SK-N-SH treated with all-trans-retinoic acid at 6 μM for 48 hours (cell line): ENCODE data around the gene ADAMTS6.

Source experiments
- ATAC-seq: fragments of 200-7000 bp; cut with Tn5 transposase; 3 replicates; pipeline ENCODE4 v1.9.1; 2020; ENCODE audit warnings: mild to moderate bottlenecking, moderate library complexity
- ARNTL ChIP-seq: fragments of 450-650 bp; formaldehyde crosslinking; IDR thresholded peaks from 2 replicates; pipeline ENCODE4 v1.5.0; 2020; ENCODE audit warnings: low read depth, mild to moderate bottlenecking, moderate library complexity, borderline replicate concordance
- BACH2 ChIP-seq: fragments of 250-450 bp; sonication (Bioruptor Pico); IDR thresholded peaks from 2 replicates; pipeline ENCODE4 v1.9.0; 2021; ENCODE audit warnings: mild to moderate bottlenecking, borderline replicate concordance
- CSDC2 ChIP-seq: fragments of 250-450 bp; sonication (Bioruptor Pico); IDR thresholded peaks from 2 replicates; pipeline ENCODE4 v1.5.0; 2020; ENCODE audit warnings: mild to moderate bottlenecking, moderate library complexity
- ESRRG ChIP-seq: fragments of 250-450 bp; sonication (Bioruptor Pico); IDR thresholded peaks from 2 replicates; pipeline ENCODE4 v1.6.1; 2021; ENCODE audit warnings: mild to moderate bottlenecking
- GLIS3 ChIP-seq: fragments of 250-450 bp; sonication (Bioruptor Pico); IDR thresholded peaks from 2 replicates; pipeline ENCODE4 v1.5.0; 2020; ENCODE audit warnings: mild to moderate bottlenecking, moderate library complexity
- ISL1 ChIP-seq: fragments of 250-450 bp; sonication (Bioruptor Pico); IDR thresholded peaks from 2 replicates; pipeline ENCODE4 v2.1.2; 2022; ENCODE audit warnings: mild to moderate bottlenecking, moderate library complexity
- OSR1 ChIP-seq: fragments of 250-450 bp; sonication (Bioruptor Pico); IDR thresholded peaks from 2 replicates; pipeline ENCODE4 v1.8.0; 2022; ENCODE audit warnings: moderate library complexity, mild to moderate bottlenecking, inconsistent platforms
- RARB ChIP-seq: fragments of 250-450 bp; sonication (Bioruptor Pico); IDR thresholded peaks from 2 replicates; pipeline ENCODE4 v1.8.0; 2021; ENCODE audit warnings: mild to moderate bottlenecking, moderate library complexity
- SNAI2 ChIP-seq: fragments of 250-450 bp; sonication (Bioruptor Pico); IDR thresholded peaks from 2 replicates; pipeline ENCODE4 v1.5.0; 2020; ENCODE audit warnings: mild to moderate bottlenecking, moderate library complexity
- TCF4 ChIP-seq: fragments of 250-450 bp; sonication (Bioruptor Pico); IDR thresholded peaks from 2 replicates; pipeline ENCODE4 v1.8.0; 2021; ENCODE audit warnings: mild to moderate bottlenecking, moderate library complexity, borderline replicate concordance
- TOX ChIP-seq: fragments of 250-450 bp; sonication (Bioruptor Pico); IDR thresholded peaks from 2 replicates; pipeline ENCODE4 v1.8.0; 2021; ENCODE audit warnings: mild to moderate bottlenecking, moderate library complexity, borderline replicate concordance
- ZC3H10 ChIP-seq: fragments of 250-450 bp; sonication (Bioruptor Pico); IDR thresholded peaks from 2 replicates; pipeline ENCODE4 v1.5.1; 2021; ENCODE audit warnings: mild to moderate bottlenecking, moderate library complexity
- ZFP3 ChIP-seq: fragments of 250-450 bp; sonication (Bioruptor Pico); IDR thresholded peaks from 2 replicates; pipeline ENCODE4 v1.5.0; 2020; ENCODE audit warnings: mild to moderate bottlenecking, moderate library complexity
- ZFP30 ChIP-seq: fragments of 450-650 bp; formaldehyde crosslinking; IDR thresholded peaks from 2 replicates; pipeline ENCODE4 v1.5.0; 2022; ENCODE audit warnings: mild to moderate bottlenecking, moderate library complexity
- ZNF565 ChIP-seq: fragments of 450-650 bp; formaldehyde crosslinking; conservative IDR thresholded peaks from 2 replicates; pipeline ENCODE4 v1.5.0; 2020; ENCODE audit warnings: low read depth, mild to moderate bottlenecking, moderate library complexity
- ZNF70 ChIP-seq: fragments of 450-650 bp; formaldehyde crosslinking; IDR thresholded peaks from 2 replicates; pipeline ENCODE4 v1.5.0; 2020; ENCODE audit warnings: mild to moderate bottlenecking, moderate library complexity
- ZNF8 ChIP-seq: fragments of 450-650 bp; formaldehyde crosslinking; IDR thresholded peaks from 2 replicates; pipeline ENCODE4 v1.5.0; 2020; ENCODE audit warnings: mild to moderate bottlenecking, moderate library complexity
- TF ChIP-seq, protein P1 (sequence below): fragments of 250-450 bp; sonication (Bioruptor Pico); IDR thresholded peaks from 2 replicates; pipeline ENCODE4 v1.8.0; 2021; ENCODE audit warnings: low read depth, mild to moderate bottlenecking, moderate library complexity, borderline replicate concordance
- TF ChIP-seq, protein P2 (sequence below): fragments of 250-450 bp; sonication (Bioruptor Pico); IDR thresholded peaks from 2 replicates; pipeline ENCODE4 v1.5.1; 2020; ENCODE audit warnings: low read depth, mild to moderate bottlenecking, moderate library complexity
- TF ChIP-seq, protein P3 (sequence below): fragments of 250-450 bp; sonication (Bioruptor Pico); IDR thresholded peaks from 2 replicates; pipeline ENCODE4 v1.8.0; 2020; ENCODE audit warnings: mild to moderate bottlenecking, moderate library complexity, borderline replicate concordance
- TF ChIP-seq, protein P4 (sequence below): fragments of 250-450 bp; sonication (Bioruptor Pico); IDR thresholded peaks from 2 replicates; pipeline ENCODE4 v1.5.0; 2020; ENCODE audit warnings: mild to moderate bottlenecking, moderate library complexity

Gene ADAMTS6

DNA sequence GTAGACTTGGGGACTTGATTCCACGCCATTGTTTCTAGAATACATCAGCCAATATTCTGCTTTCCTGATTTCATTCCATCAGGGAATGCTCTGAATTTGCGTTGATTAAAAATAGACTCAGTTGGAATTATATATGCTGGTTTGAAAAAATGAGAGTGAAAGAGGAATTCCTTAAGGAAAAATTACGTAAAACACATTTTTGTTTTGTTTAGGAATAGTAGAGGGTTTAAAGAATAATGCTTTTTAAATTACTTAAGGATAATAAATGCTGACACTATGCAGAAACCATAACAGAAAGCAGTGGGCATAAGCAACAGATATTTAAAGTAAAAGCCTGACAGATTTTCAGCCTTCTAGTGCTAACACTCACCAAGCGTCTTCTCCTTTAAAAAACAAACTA is 235.0 kb downstream of the ADAMTS6 start:
- ATAC-seq, result no peak

DNA sequence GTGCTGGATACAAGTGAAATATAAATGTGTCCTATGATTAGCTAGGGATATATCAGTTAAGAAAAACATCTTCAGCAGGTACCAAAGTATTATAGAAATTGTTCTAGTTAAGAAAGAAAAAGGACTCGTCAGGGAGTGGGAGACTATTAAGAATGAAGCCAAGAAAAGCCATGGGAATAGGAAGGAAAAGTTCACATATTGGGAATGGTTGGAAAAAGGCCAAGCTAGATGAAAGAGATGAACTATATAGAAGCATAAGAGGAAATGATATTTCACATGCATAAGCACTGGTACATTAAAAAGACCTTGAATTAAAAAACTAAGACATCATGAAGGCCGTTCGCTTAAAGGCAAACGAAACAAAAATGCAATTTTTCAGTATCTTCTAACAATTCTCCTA is 237.7 kb downstream of the ADAMTS6 start:
- TF ChIP-seq ESRRG (CRISPR knock-in tag) (no peak), RARB (CRISPR knock-in tag) (no peak), TOX (CRISPR knock-in tag) (no peak), GLIS3 (CRISPR knock-in tag) (no peak), ZNF565 (no peak), ISL1 (CRISPR knock-in tag) (no peak), BACH2 (CRISPR knock-in tag) (no peak), ZFP3 (CRISPR knock-in tag) (no peak), CSDC2 (CRISPR knock-in tag) (no peak), ZFP30 (CRISPR knock-in tag) (no peak), TCF4 (CRISPR knock-in tag) (no peak), ZNF8 (no peak), ZC3H10 (no peak), OSR1 (CRISPR knock-in tag) (no peak), ZNF70 (CRISPR knock-in tag) (no peak), SNAI2 (CRISPR knock-in tag) (no peak)
- TF ChIP-seq, protein P1, sequence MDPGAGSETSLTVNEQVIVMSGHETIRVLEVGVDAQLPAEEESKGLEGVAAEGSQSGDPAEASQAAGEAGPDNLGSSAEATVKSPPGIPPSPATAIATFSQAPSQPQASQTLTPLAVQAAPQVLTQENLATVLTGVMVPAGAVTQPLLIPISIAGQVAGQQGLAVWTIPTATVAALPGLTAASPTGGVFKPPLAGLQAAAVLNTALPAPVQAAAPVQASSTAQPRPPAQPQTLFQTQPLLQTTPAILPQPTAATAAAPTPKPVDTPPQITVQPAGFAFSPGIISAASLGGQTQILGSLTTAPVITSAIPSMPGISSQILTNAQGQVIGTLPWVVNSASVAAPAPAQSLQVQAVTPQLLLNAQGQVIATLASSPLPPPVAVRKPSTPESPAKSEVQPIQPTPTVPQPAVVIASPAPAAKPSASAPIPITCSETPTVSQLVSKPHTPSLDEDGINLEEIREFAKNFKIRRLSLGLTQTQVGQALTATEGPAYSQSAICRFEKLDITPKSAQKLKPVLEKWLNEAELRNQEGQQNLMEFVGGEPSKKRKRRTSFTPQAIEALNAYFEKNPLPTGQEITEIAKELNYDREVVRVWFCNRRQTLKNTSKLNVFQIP (CRISPR knock-in tag), result no peak
- TF ChIP-seq, protein P2, sequence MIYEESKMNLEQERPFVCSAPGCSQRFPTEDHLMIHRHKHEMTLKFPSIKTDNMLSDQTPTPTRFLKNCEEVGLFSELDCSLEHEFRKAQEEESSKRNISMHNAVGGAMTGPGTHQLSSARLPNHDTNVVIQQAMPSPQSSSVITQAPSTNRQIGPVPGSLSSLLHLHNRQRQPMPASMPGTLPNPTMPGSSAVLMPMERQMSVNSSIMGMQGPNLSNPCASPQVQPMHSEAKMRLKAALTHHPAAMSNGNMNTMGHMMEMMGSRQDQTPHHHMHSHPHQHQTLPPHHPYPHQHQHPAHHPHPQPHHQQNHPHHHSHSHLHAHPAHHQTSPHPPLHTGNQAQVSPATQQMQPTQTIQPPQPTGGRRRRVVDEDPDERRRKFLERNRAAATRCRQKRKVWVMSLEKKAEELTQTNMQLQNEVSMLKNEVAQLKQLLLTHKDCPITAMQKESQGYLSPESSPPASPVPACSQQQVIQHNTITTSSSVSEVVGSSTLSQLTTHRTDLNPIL (CRISPR knock-in tag), result no peak
- TF ChIP-seq, protein P3, sequence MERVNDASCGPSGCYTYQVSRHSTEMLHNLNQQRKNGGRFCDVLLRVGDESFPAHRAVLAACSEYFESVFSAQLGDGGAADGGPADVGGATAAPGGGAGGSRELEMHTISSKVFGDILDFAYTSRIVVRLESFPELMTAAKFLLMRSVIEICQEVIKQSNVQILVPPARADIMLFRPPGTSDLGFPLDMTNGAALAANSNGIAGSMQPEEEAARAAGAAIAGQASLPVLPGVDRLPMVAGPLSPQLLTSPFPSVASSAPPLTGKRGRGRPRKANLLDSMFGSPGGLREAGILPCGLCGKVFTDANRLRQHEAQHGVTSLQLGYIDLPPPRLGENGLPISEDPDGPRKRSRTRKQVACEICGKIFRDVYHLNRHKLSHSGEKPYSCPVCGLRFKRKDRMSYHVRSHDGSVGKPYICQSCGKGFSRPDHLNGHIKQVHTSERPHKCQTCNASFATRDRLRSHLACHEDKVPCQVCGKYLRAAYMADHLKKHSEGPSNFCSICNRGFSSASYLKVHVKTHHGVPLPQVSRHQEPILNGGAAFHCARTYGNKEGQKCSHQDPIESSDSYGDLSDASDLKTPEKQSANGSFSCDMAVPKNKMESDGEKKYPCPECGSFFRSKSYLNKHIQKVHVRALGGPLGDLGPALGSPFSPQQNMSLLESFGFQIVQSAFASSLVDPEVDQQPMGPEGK (CRISPR knock-in tag), result no peak
- TF ChIP-seq, protein P4, sequence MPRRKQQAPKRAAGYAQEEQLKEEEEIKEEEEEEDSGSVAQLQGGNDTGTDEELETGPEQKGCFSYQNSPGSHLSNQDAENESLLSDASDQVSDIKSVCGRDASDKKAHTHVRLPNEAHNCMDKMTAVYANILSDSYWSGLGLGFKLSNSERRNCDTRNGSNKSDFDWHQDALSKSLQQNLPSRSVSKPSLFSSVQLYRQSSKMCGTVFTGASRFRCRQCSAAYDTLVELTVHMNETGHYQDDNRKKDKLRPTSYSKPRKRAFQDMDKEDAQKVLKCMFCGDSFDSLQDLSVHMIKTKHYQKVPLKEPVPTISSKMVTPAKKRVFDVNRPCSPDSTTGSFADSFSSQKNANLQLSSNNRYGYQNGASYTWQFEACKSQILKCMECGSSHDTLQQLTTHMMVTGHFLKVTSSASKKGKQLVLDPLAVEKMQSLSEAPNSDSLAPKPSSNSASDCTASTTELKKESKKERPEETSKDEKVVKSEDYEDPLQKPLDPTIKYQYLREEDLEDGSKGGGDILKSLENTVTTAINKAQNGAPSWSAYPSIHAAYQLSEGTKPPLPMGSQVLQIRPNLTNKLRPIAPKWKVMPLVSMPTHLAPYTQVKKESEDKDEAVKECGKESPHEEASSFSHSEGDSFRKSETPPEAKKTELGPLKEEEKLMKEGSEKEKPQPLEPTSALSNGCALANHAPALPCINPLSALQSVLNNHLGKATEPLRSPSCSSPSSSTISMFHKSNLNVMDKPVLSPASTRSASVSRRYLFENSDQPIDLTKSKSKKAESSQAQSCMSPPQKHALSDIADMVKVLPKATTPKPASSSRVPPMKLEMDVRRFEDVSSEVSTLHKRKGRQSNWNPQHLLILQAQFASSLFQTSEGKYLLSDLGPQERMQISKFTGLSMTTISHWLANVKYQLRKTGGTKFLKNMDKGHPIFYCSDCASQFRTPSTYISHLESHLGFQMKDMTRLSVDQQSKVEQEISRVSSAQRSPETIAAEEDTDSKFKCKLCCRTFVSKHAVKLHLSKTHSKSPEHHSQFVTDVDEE, result no peak
- no peak for ATAC-seq

More for the DNA sequence above, 235.0 kb downstream of the ADAMTS6 start:
- TF ChIP-seq, protein P1 (CRISPR knock-in tag), result no peak
- TF ChIP-seq SNAI2 (CRISPR knock-in tag), result no peak
- no peak for TF ChIP-seq ISL1 (CRISPR knock-in tag)
- TF ChIP-seq, protein P4, result no peak
- TF ChIP-seq, protein P2 (CRISPR knock-in tag), result no peak
- no peak for TF ChIP-seq ARNTL (CRISPR knock-in tag)
- TF ChIP-seq BACH2 (CRISPR knock-in tag), result no peak
- TF ChIP-seq ZC3H10, result no peak
- TF ChIP-seq ZFP30 (CRISPR knock-in tag), result no peak
- no peak for TF ChIP-seq CSDC2 (CRISPR knock-in tag)
- TF ChIP-seq ESRRG (CRISPR knock-in tag), result no peak
- no peak for TF ChIP-seq ZNF70 (CRISPR knock-in tag)
